GM21723 (cell line): ENCODE results near the gene CCNO.

Experiments used
- ATAC-seq: cut with Tn5 transposase; IDR thresholded peaks from one replicate; pipeline ENCODE4 v1.9.1; 2021; ENCODE audit warnings: mild to moderate bottlenecking, moderate library complexity; ENCODE audit not compliant: unreplicated experiment

Gene CCNO

GRCh38 chr5:55223812-55224240, 9.6 kb downstream of the CCNO start:
- no peak for ATAC-seq

- no peak for ATAC-seq
These were observed 10.2 kb downstream of the CCNO start for GRCh38 chr5:55222985-55223811.

DNA sequence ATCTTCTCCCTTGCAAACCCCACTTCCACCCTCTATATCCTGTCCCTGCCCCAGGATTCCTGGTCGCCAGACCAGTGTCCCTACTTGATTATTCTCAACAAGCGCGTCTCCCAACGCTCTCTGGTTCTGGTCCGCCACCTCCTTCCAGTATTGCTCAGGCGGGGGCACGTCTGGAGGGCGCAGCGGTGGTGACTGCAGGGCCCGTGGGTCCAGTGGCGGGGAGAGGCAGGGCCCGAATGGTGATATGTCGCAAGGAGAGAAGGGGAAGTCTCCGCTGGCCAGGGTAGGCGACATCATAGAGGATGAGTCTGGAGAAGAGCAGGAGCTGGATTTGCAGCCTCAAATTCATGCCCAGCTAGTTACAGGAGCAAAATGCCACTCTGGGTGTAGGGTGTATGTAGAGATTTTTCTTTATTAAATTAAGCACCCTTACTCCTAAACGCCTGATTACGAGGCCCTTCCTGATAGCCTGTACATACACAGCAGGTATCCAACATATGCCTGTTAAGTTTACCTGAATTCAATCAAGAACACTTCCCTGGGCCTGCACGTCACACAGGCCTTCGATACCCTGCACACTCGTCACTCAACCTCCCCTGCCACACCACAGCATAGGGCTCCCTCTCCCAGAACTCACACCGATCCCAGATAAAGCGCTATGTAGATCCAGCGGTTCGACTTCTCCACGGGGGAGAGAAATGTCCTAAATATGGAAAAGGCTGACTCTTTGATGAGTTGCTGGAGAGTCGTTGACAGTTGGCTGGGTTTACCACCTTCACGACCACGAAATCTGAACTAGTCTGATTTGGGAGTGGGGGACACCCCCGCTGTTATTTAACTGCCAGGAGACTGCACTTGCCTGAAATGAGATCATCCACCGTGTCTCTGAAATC, 11.1 kb downstream of the CCNO start:
- ATAC-seq = no peak

GRCh38 chr5:55220433-55221185, 12.8 kb downstream of the CCNO start:
- ATAC-seq = no peak

DNA sequence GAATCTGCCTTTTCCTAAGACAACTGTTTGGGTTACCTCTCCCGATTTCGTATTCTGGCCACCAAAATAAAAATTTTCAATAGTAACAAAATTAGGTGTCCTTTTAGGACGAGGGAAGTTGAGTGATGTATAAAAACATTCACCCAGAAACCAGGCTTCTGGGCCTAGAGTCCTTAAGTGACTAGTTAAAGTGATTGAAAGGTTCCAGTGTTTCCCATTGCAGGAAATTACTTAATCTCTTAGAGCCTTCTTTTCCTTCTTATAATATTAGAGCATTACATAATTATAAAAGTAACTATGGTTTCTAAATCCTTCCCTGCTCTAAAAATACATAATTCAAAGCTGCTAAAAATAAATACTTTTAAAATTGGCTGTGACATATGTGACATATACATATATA, 13.6 kb downstream of the CCNO start:
- ATAC-seq = no peak

DNA sequence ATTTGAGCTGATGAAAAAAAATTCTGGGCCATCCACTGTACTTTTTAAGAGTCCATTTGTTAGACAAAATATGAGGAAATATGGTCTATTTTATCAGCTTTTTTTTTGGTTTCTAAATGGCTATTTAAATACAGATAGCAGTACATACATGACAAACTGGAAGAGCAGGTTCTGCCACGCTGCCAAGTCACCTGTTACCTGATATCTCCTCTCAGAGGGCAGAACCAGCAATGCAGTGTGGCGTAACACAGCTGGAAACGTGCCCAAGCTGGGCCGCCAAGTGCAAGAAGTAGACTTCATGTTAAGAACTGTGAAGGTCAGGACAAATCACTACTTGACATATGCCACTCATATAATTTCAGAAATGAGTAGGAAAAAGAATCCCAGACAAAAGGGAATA, 14.4 kb downstream of the CCNO start:
- ATAC-seq = no peak

DNA sequence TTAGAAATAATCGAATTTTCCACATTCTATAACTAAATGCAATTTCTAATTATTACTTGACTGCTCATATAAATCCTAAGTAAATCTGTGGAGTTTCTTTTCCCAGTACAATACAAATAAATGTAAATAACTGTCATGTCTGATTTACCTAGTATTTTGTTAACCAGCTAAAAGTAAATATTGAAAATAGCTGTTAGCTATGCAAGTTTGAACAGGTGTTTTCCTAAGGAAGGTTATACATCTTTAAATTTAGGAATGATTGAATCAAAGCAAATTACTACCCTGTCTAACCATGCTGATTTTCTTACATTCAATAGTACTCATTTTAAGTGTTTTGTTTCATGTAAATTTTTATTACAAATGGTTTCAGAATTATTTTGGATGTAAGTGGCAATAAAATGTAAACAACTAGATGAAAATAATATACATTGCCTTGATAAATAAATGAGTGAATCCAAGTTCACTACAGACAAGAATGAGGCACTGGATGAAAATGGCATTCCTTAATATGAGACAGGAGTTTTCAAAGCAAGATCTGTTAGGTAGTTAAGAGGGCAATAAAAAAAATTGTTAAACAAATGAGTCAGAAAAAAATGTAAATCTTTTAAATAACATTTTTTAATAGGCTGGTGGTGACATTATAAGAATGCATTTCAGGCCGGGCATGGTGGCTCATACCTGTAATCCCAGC, 22.1 kb downstream of the CCNO start:
- no peak for ATAC-seq

DNA sequence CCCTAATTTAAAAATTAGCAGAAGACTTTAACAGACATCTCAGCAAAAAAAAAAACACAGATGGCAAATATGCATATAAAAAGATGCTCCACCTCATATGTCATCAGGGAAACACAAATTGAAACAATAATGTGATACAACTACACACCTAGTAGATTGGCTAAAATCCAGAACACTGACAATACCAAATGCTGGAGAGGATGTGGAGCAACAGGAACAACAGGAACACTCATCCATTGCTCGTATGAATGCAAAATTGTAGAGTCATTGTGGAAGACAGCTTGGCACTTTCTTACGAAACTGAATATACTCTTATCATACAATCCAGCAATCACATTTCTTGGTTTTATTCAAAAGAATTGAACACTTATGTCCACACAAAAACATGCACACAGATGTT, 28.4 kb downstream of the CCNO start:
- no peak for ATAC-seq

DNA sequence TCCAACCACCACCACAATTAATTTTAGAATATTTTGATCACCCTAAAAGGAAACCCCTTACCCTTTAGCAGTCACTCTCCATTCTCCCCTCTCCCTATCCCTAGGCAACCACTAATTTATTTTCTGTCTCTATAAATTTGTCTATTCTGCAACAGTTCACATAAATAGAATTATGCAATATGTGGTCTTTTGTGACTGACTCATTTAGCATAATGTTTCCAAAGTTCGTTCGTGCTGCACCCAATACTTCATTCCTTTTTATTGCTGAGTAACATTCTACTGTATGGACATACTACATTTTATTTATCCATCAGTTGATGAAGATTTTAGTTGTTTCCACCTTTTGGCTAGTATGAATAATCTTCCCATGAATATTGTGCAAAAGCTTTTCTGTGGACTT, 42.2 kb downstream of the CCNO start:
- ATAC-seq = no peak

GRCh38 chr5:55188656-55189540, 44.5 kb downstream of the CCNO start:
- no peak for ATAC-seq

GRCh38 chr5:55187370-55187769, 46.0 kb downstream of the CCNO start:
- ATAC-seq = no peak
